Gastroesophageal sphincter (tissue), 3 donors: ENCODE results near the gene EMP1.

Experiments used
- CTCF ChIP-seq, 4 experiments: fragments of 200-600 bp in 2 of 4; fragments of 450-650 bp in 2 of 4; sonication (generic) in 1 of 4; IDR thresholded peaks; one replicate each; pipeline ENCODE4 v1.5.1; 2017 to 2019; ENCODE audit warnings: antibody characterized with exemption in 4 of 4, mild to moderate bottlenecking in 2 of 4, moderate library complexity in 2 of 4
- EP300 ChIP-seq: sonication (generic); formaldehyde crosslinking; IDR thresholded peaks from one replicate; pipeline ENCODE4 v1.6.1; 2017; ENCODE audit warnings: antibody characterized with exemption, mild to moderate bottlenecking
- POLR2A ChIP-seq, 2 donors: fragments of 450-650 bp; IDR thresholded peaks; one replicate each; pipeline ENCODE4 v1.6.1; 2017; ENCODE audit warnings: antibody characterized with exemption in 2 of 2, mild to moderate bottlenecking in 2 of 2, moderate library complexity in 1 of 2
- POLR2AphosphoS5 ChIP-seq: sonication (generic); formaldehyde crosslinking; IDR thresholded peaks from one replicate; pipeline ENCODE4 v1.6.1; 2017; ENCODE audit warnings: antibody characterized with exemption

GRCh38 chr12:13175499-13175898, 21.0 kb upstream of the EMP1 start:
- TF ChIP-seq CTCF (IDR thresholded peaks at IDR 0.05) (no peak), POLR2AphosphoS5 (no peak), POLR2A (IDR thresholded peaks at IDR 0.05) (no peak), EP300 (no peak)
